Neural cell (in vitro differentiated cells): ENCODE results near the gene SLC4A2. TPM values are rescaled to one million over a fixed set of nuclear protein-coding genes. Genes with fewer than 3 reads are reported as not detected.

Experiments
- H2AFZ ChIP-seq: fragments of 200-600, 300-800 bp; sonication (generic), shearing (Covaris generic); 2 replicates; pipeline ENCODE4 v1.6.0; 2014; ENCODE audit warnings: low read depth, mild to moderate bottlenecking, antibody characterized with exemption, low read length, moderate library complexity
- H3F3A ChIP-seq: fragments of 200-600 bp; shearing (Covaris generic); 2 replicates; pipeline ENCODE4 v1.6.1; 2016; ENCODE audit warnings: mild to moderate bottlenecking, moderate library complexity, mixed read lengths, antibody characterized with exemption, low read length; ENCODE audit not compliant: insufficient read depth, poor library complexity, severe bottlenecking
- H3K27ac ChIP-seq: fragments of 200-600, 300-800 bp; sonication (generic), shearing (Covaris generic); 2 replicates; pipeline ENCODE4 v1.5.1; 2014; ENCODE audit warnings: mild to moderate bottlenecking, low read length, moderate library complexity
- H3K27me3 ChIP-seq: fragments of 300-800, 200-600 bp; sonication (generic), shearing (Covaris generic); 2 replicates; pipeline ENCODE4 v1.6.0; 2014; ENCODE audit warnings: mild to moderate bottlenecking, low read depth, low read length, moderate library complexity; ENCODE audit not compliant: insufficient read depth
- H3K36me3 ChIP-seq: fragments of 300-800, 200-600 bp; sonication (generic), shearing (Covaris generic); 2 replicates; pipeline ENCODE4 v1.5.1; 2014; ENCODE audit warnings: mild to moderate bottlenecking, antibody characterized with exemption, low read length, moderate library complexity; ENCODE audit not compliant: insufficient read depth
- H3K4me2 ChIP-seq: fragments of 300-800, 200-600 bp; sonication (generic), shearing (Covaris generic); 2 replicates; pipeline ENCODE4 v1.6.0; 2014; ENCODE audit warnings: mild to moderate bottlenecking, low read length
- H3K4me3 ChIP-seq: fragments of 300-800, 200-600 bp; sonication (generic), shearing (Covaris generic); 2 replicates; pipeline ENCODE4 v1.5.1; 2014; ENCODE audit warnings: mild to moderate bottlenecking, low read length, moderate library complexity
- H3K79me2 ChIP-seq: fragments of 200-600 bp; shearing (Covaris generic); replicated peaks from 2 replicates; pipeline ENCODE4 v1.6.0; 2014; ENCODE audit warnings: mild to moderate bottlenecking, low read length, moderate library complexity; ENCODE audit not compliant: insufficient read depth
- H3K9ac ChIP-seq: fragments of 300-800, 200-600 bp; sonication (generic), shearing (Covaris generic); 2 replicates; pipeline ENCODE4 v1.6.1; 2016; ENCODE audit warnings: mild to moderate bottlenecking, low read length, mixed read lengths
- H3K9me2 ChIP-seq: fragments of 200-600 bp; shearing (Covaris generic); 2 replicates; pipeline ENCODE4 v1.6.1; 2016; ENCODE audit warnings: mild to moderate bottlenecking, low read length, mixed read lengths; ENCODE audit not compliant: insufficient read depth
- H3K9me3 ChIP-seq: fragments of 200-600, 300-800 bp; sonication (generic), shearing (Covaris generic); 2 replicates; pipeline ENCODE4 v1.6.1; 2016; ENCODE audit warnings: mild to moderate bottlenecking, mixed run types, low read length, moderate library complexity, mixed read lengths
- H4K20me1 ChIP-seq: fragments of 200-600 bp; shearing (Covaris generic); 2 replicates; pipeline ENCODE4 v1.6.1; 2016; ENCODE audit warnings: mild to moderate bottlenecking, mixed run types; ENCODE audit not compliant: insufficient read depth
- EP300 ChIP-seq: fragments of 450-650 bp; conservative IDR thresholded peaks from 2 replicates; pipeline ENCODE4 v1.6.1; 2014; ENCODE audit warnings: antibody characterized with exemption, mild to moderate bottlenecking, moderate library complexity; ENCODE audit not compliant: poor library complexity, severe bottlenecking
- EZH2 ChIP-seq: fragments of 200-600, 300-800 bp; shearing (Covaris generic), sonication (generic); IDR thresholded peaks from 2 replicates; pipeline ENCODE4 v1.6.1; 2014; ENCODE audit warnings: antibody characterized with exemption, low read length, borderline replicate concordance, mild to moderate bottlenecking; ENCODE audit not compliant: insufficient read depth, poor library complexity, severe bottlenecking
- MXI1 ChIP-seq: fragments of 450-650 bp; conservative IDR thresholded peaks from 2 replicates; pipeline ENCODE4 v1.6.1; 2014; ENCODE audit warnings: antibody characterized with exemption, mild to moderate bottlenecking; ENCODE audit not compliant: poor library complexity, severe bottlenecking
- POLR2AphosphoS5 ChIP-seq: IDR thresholded peaks from 2 replicates; pipeline ENCODE4 v1.6.1; 2012
- RAD21 ChIP-seq: fragments of 450-650 bp; conservative IDR thresholded peaks from 2 replicates; pipeline ENCODE4 v1.6.1; 2014; ENCODE audit warnings: antibody characterized with exemption, mild to moderate bottlenecking, moderate library complexity
- REST ChIP-seq: IDR thresholded peaks from 2 replicates; pipeline ENCODE4 v1.6.1; 2012; ENCODE audit warnings: borderline replicate concordance
- SMC3 ChIP-seq: fragments of 450-650 bp; conservative IDR thresholded peaks from 2 replicates; pipeline ENCODE4 v1.6.1; 2014; ENCODE audit warnings: antibody characterized with exemption, mild to moderate bottlenecking, moderate library complexity; ENCODE audit not compliant: poor library complexity
- TAF1 ChIP-seq: IDR thresholded peaks from 2 replicates; pipeline ENCODE4 v1.6.1; 2012; ENCODE audit warnings: low read depth
- polyA plus RNA-seq: library from polyadenylated mRNA; depleted of rRNA; stranded (reverse); fragments of >200 nt; gene quantifications from 2 replicates; pipeline ENCODE4 v1.2.3, GENCODE V29; 2014
- TF ChIP-seq, protein P1 (sequence below): fragments of 450-650 bp; IDR thresholded peaks from 2 replicates; pipeline ENCODE4 v1.5.1; 2014; ENCODE audit warnings: antibody characterized with exemption, mild to moderate bottlenecking, moderate library complexity; ENCODE audit not compliant: poor library complexity, severe bottlenecking

The SLC4A2 gene
- polyA plus RNA-seq, 1 donor from 2014 or later: 2.4 TPM

DNA sequence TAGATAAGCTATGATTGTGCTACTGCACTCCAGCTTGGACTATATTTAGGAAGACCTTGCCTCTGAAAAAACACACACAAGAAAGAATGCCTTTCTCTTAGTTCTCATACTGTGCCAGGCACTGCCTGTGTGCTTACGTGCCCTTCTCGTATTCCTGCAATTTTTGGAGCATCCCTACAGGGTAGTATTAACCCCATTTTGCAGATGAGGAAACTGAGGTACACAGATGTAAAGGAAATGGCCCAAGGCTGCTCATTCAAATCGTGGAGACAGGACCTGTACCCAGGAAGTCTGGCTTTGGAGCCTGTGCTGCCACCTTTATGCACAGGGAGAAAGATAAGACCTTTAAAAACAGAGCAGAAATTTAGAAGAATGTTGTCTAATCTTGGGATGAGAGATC is 43.6 kb downstream of the SLC4A2 start:
- Histone ChIP-seq H3K27me3 (no peaks in the 10 kb centered on the region), H3K9ac (no peak overlapping the region), H3K27ac (no peak overlapping the region), H3K4me3 (no peak overlapping the region), H3K4me2 (no peak overlapping the region), H2AFZ (no peak overlapping the region), H3K36me3 (no peaks in the 10 kb centered on the region), H3K9me3 (no peaks in the 10 kb centered on the region), H4K20me1 (peaks cover 4% of the 10 kb centered on the region), H3K79me2 (peaks cover 11% of the 10 kb centered on the region), H3F3A (no peaks in the 10 kb centered on the region), H3K9me2 (no peaks in the 10 kb centered on the region)
- TF ChIP-seq POLR2AphosphoS5: no peak
- TF ChIP-seq REST: no peak
- TF ChIP-seq SMC3: no peak
- TF ChIP-seq EZH2: no peak
- TF ChIP-seq, protein P1, sequence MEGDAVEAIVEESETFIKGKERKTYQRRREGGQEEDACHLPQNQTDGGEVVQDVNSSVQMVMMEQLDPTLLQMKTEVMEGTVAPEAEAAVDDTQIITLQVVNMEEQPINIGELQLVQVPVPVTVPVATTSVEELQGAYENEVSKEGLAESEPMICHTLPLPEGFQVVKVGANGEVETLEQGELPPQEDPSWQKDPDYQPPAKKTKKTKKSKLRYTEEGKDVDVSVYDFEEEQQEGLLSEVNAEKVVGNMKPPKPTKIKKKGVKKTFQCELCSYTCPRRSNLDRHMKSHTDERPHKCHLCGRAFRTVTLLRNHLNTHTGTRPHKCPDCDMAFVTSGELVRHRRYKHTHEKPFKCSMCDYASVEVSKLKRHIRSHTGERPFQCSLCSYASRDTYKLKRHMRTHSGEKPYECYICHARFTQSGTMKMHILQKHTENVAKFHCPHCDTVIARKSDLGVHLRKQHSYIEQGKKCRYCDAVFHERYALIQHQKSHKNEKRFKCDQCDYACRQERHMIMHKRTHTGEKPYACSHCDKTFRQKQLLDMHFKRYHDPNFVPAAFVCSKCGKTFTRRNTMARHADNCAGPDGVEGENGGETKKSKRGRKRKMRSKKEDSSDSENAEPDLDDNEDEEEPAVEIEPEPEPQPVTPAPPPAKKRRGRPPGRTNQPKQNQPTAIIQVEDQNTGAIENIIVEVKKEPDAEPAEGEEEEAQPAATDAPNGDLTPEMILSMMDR: no peak
- no peak for TF ChIP-seq EP300
- TF ChIP-seq MXI1: no peak

DNA sequence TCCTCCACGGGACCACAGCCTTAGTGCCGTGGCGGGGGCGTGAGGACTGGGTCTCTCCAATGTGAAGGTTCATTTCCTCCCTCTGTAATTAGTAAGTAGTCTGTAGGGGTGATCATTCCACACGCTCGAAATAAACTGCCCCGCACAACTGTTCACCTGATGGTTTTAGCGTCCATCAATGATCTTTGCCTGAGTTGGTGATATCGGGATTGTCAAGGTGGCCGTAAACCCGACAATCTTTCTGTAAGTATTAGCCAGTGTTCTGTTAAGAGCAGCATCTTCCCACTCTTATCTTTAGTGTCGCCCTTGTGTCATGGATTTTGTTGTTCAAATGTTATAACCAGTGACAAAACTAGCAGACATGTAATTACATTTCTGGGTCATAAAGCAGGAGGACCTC is 44.6 kb downstream of the SLC4A2 start:
- H4K20me1 ChIP-seq: peaks cover 4% of the 10 kb centered on the region
- no peak overlapping the region for H3K4me2 ChIP-seq
- no peaks in the 10 kb centered on the region for H3K27me3 ChIP-seq
- no peak overlapping the region for H2AFZ ChIP-seq
- no peak for TF ChIP-seq REST
- TF ChIP-seq EZH2: no peak
- TF ChIP-seq EP300: no peak
- TF ChIP-seq RAD21: no peak
- no peak for TF ChIP-seq MXI1
- TF ChIP-seq TAF1: no peak
- no peak for TF ChIP-seq SMC3
- TF ChIP-seq, protein P1: no peak
- TF ChIP-seq POLR2AphosphoS5: no peak
- H3K9ac ChIP-seq: no peak overlapping the region
- peaks cover 10% of the 10 kb centered on the region for H3K79me2 ChIP-seq
- no peaks in the 10 kb centered on the region for H3K36me3 ChIP-seq
- H3K4me3 ChIP-seq: no peak overlapping the region
- no peak overlapping the region for H3K27ac ChIP-seq
- no peaks in the 10 kb centered on the region for H3K9me2 ChIP-seq
- H3K9me3 ChIP-seq: no peaks in the 10 kb centered on the region
- no peaks in the 10 kb centered on the region for H3F3A ChIP-seq
